ENCODE measurements around the gene NFATC1. TPM values are rescaled to one million over a fixed set of nuclear protein-coding genes. Genes with fewer than 3 reads are reported as not detected.

The NFATC1 gene
- total RNA-seq, 1 experiment from 2014 or later = 4.9 TPM

- in situ Hi-C loops (cut with HindIII; ENCODE audit: low pct_unique_long_range_greater_than_20kb, low sequenced_read_pairs) = no loop called here
- DNase-seq (ENCODE audit: low read depth, low spot score) = no peak
Observed at GRCh38 chr18:79456105-79456980, 60.6 kb downstream of the NFATC1 start.

- no peak for DNase-seq (ENCODE audit: low read depth, low spot score)
- in situ Hi-C loops (cut with HindIII; ENCODE audit: low pct_unique_long_range_greater_than_20kb, low sequenced_read_pairs) = no loop called here
Observed at GRCh38 chr18:79457239-79457638, 61.5 kb downstream of the NFATC1 start.

- DNase-seq (ENCODE audit: low read depth, low spot score) = no peak
- in situ Hi-C loops (cut with HindIII; ENCODE audit: low pct_unique_long_range_greater_than_20kb, low sequenced_read_pairs) = no loop called here
Observed at GRCh38 chr18:79457652-79458051, 61.9 kb downstream of the NFATC1 start.

- DNase-seq (ENCODE audit: low read depth, low spot score) = peak; percentile 93
- in situ Hi-C loops (cut with HindIII; ENCODE audit: low pct_unique_long_range_greater_than_20kb, low sequenced_read_pairs) = no loop called here
Observed at GRCh38 chr18:79458131-79458838, 62.6 kb downstream of the NFATC1 start.

- no peak for DNase-seq (ENCODE audit: low read depth, low spot score)
- in situ Hi-C loops (cut with HindIII; ENCODE audit: low pct_unique_long_range_greater_than_20kb, low sequenced_read_pairs) = no loop called here
Observed at GRCh38 chr18:79458917-79459803, 63.4 kb downstream of the NFATC1 start.

GRCh38 chr18:79459946-79460480 is 64.3 kb downstream of the NFATC1 start:
- no peak for DNase-seq (ENCODE audit: low read depth, low spot score)
- in situ Hi-C loops (cut with HindIII; ENCODE audit: low pct_unique_long_range_greater_than_20kb, low sequenced_read_pairs) = no loop called here

GRCh38 chr18:79460481-79461300 is 65.0 kb downstream of the NFATC1 start:
- in situ Hi-C loops (cut with HindIII; ENCODE audit: low pct_unique_long_range_greater_than_20kb, low sequenced_read_pairs) = no loop called here
- DNase-seq (ENCODE audit: low read depth, low spot score) = no peak

GRCh38 chr18:79461627-79462026 is 65.9 kb downstream of the NFATC1 start:
- no peak for DNase-seq (ENCODE audit: low read depth, low spot score)
- in situ Hi-C loops (cut with HindIII; ENCODE audit: low pct_unique_long_range_greater_than_20kb, low sequenced_read_pairs) = no loop called here

- in situ Hi-C loops (cut with HindIII; ENCODE audit: low pct_unique_long_range_greater_than_20kb, low sequenced_read_pairs) = no loop called here
- no peak for DNase-seq (ENCODE audit: low read depth, low spot score)
Observed at GRCh38 chr18:79463424-79463960, 67.8 kb downstream of the NFATC1 start.

GRCh38 chr18:79465392-79465991 is 69.8 kb downstream of the NFATC1 start:
- in situ Hi-C loops (cut with HindIII; ENCODE audit: low pct_unique_long_range_greater_than_20kb, low sequenced_read_pairs) = no loop called here
- DNase-seq (ENCODE audit: low read depth, low spot score) = no peak

- DNase-seq (ENCODE audit: low read depth, low spot score) = no peak
- in situ Hi-C loops (cut with HindIII; ENCODE audit: low pct_unique_long_range_greater_than_20kb, low sequenced_read_pairs) = no loop called here
Observed at GRCh38 chr18:79466591-79466990, 70.9 kb downstream of the NFATC1 start.

- DNase-seq (ENCODE audit: low read depth, low spot score) = no peak
- in situ Hi-C loops (cut with HindIII; ENCODE audit: low pct_unique_long_range_greater_than_20kb, low sequenced_read_pairs) = no loop called here
Observed at GRCh38 chr18:79467126-79467525, 71.4 kb downstream of the NFATC1 start.

GRCh38 chr18:79468119-79468789 is 72.5 kb downstream of the NFATC1 start:
- DNase-seq (ENCODE audit: low read depth, low spot score) = no peak
- in situ Hi-C loops (cut with HindIII; ENCODE audit: low pct_unique_long_range_greater_than_20kb, low sequenced_read_pairs) = no loop called here

GRCh38 chr18:79469309-79469708 is 73.6 kb downstream of the NFATC1 start:
- in situ Hi-C loops (cut with HindIII; ENCODE audit: low pct_unique_long_range_greater_than_20kb, low sequenced_read_pairs) = no loop called here
- DNase-seq (ENCODE audit: low read depth, low spot score) = no peak

GRCh38 chr18:79469751-79470505 is 74.2 kb downstream of the NFATC1 start:
- no peak for DNase-seq (ENCODE audit: low read depth, low spot score)
- in situ Hi-C loops (cut with HindIII; ENCODE audit: low pct_unique_long_range_greater_than_20kb, low sequenced_read_pairs) = no loop called here

Data from SK-MEL-5 (cell line).